B cell (primary cell): ENCODE measurements around the gene STIL. TPM values are rescaled to one million over a fixed set of nuclear protein-coding genes. Genes with fewer than 3 reads are reported as not detected.

Experiments
- ATAC-seq: fragments of 200-7000 bp; cut with Tn5 transposase; one replicate; pipeline ENCODE4 v1.10.0; 2021; ENCODE audit warnings: low read depth, mild to moderate bottlenecking, moderate number of reproducible peaks, moderate library complexity
- CTCF ChIA-PET: fragments of 350-600 bp; sonication (Branson Sonifier 250); formaldehyde crosslinking; loops from one replicate; lab custom pipeline; 2021; ENCODE audit warnings: antibody characterized with exemption, inconsistent platforms; lab: Charles Lee
- POLR2A ChIA-PET: fragments of 350-600 bp; sonication (Branson Sonifier 250); formaldehyde crosslinking; loops from one replicate; lab custom pipeline; 2021; ENCODE audit warnings: antibody characterized with exemption; lab: Charles Lee
- DNase-seq: peaks from one replicate; pipeline ENCODE4 v3.0.0; 2013
- H2AFZ ChIP-seq: 2 replicates; pipeline ENCODE4 v1.6.1; 2012; ENCODE audit warnings: mild to moderate bottlenecking, low read depth, low read length; ENCODE audit not compliant: insufficient read depth, poor library complexity, severe bottlenecking
- H3K27ac ChIP-seq, 2 donors: 1 replicate in 1 of 2; 2 replicates in 1 of 2; pipeline ENCODE4 v1.5.1; 2012 to 2013; ENCODE audit warnings: low read length in 2 of 2, mild to moderate bottlenecking in 2 of 2, moderate library complexity in 1 of 2
- H3K27me3 ChIP-seq, 4 experiments: fragments of 200-600 bp in 1 of 4; sonication (generic) in 1 of 4; replicated peaks in 1 of 4; 1 replicate in 2 of 4; 2 replicates in 2 of 4; pipeline versions ENCODE4 v1.6.1 to v1.7.0; 2013 to 2016; ENCODE audit warnings: low read length in 3 of 4, mild to moderate bottlenecking in 2 of 4, mixed read lengths in 1 of 4, moderate library complexity in 1 of 4; ENCODE audit not compliant: insufficient read depth in 4 of 4, control insufficient read depth in 3 of 4; ENCODE audit errors: control extremely low read depth in 1 of 4
- H3K36me3 ChIP-seq, 2 experiments: replicated peaks in 1 of 2; 1 replicate in 1 of 2; 2 replicates in 1 of 2; pipeline versions ENCODE4 v1.6.1 to v1.7.1; 2013; ENCODE audit warnings: low read length in 1 of 2; ENCODE audit not compliant: insufficient read depth in 2 of 2, control insufficient read depth in 1 of 2; ENCODE audit errors: control extremely low read depth in 1 of 2, extremely low read depth in 1 of 2
- H3K4me1 ChIP-seq, 2 donors: fragments of 200-600 bp in 1 of 2; sonication (generic) in 1 of 2; 1 replicate in 1 of 2; 2 replicates in 1 of 2; pipeline versions ENCODE4 v1.5.1 to v1.6.1; 2013 to 2017; ENCODE audit warnings: low read length in 2 of 2; ENCODE audit not compliant: control insufficient read depth in 2 of 2, insufficient read depth in 2 of 2
- H3K4me2 ChIP-seq: replicated peaks from 2 replicates; pipeline ENCODE3; 2012; ENCODE audit warnings: mild to moderate bottlenecking, low read depth, low read length; ENCODE audit not compliant: poor library complexity, severe bottlenecking
- H3K4me3 ChIP-seq, 5 experiments: fragments of 200-600 bp in 1 of 5; sonication (generic) in 1 of 5; 1 replicate in 3 of 5; 2 replicates in 2 of 5; pipeline versions ENCODE4 v1.5.1 to v1.7.0; 2011 to 2016; ENCODE audit warnings: low read length in 4 of 5, mild to moderate bottlenecking in 4 of 5, low read depth in 2 of 5, control low read depth in 1 of 5, moderate library complexity in 1 of 5; ENCODE audit not compliant: insufficient read depth in 1 of 5; ENCODE audit errors: control extremely low read depth in 1 of 5, extremely low read depth in 1 of 5
- H3K79me2 ChIP-seq: fragments of 200-600 bp; sonication (generic); one replicate; pipeline ENCODE4 v1.6.0; 2016; ENCODE audit warnings: low read length; ENCODE audit not compliant: control insufficient read depth, insufficient read depth
- H3K9ac ChIP-seq: fragments of 200-600 bp; sonication (generic); 2 replicates; pipeline ENCODE4 v1.6.1; 2017; ENCODE audit warnings: mild to moderate bottlenecking, low read length, moderate library complexity
- H3K9me3 ChIP-seq, 3 donors: one replicate each; pipeline versions ENCODE4 v1.6.1 to v1.7.1; 2013; ENCODE audit warnings: low read length in 2 of 3; ENCODE audit not compliant: control insufficient read depth in 2 of 3, insufficient read depth in 1 of 3; ENCODE audit errors: control extremely low read depth in 1 of 3
- H4K20me1 ChIP-seq: 2 replicates; pipeline ENCODE4 v1.6.0; 2012; ENCODE audit warnings: mild to moderate bottlenecking, low read length; ENCODE audit not compliant: insufficient read depth, control insufficient read depth, poor library complexity, severe bottlenecking
- H3K27ac Mint-ChIP-seq: one replicate; pipeline ENCODE4 v1.8.0; 2021; ENCODE audit warnings: mixed read lengths
- H3K27me3 Mint-ChIP-seq: one replicate; pipeline ENCODE4 v1.8.0; 2021; ENCODE audit warnings: mixed read lengths
- H3K4me1 Mint-ChIP-seq: one replicate; pipeline ENCODE4 v1.8.0; 2021; ENCODE audit warnings: mixed read lengths
- H3K4me3 Mint-ChIP-seq: one replicate; pipeline ENCODE4 v1.8.0; 2021; ENCODE audit warnings: mixed read lengths
- H3K9me3 Mint-ChIP-seq: one replicate; pipeline ENCODE4 v1.8.0; 2022; ENCODE audit warnings: mixed read lengths; ENCODE audit not compliant: insufficient read depth
- CTCF ChIP-seq: fragments of 200-600 bp; IDR thresholded peaks from one replicate; pipeline ENCODE4 v1.8.0; 2022; ENCODE audit warnings: antibody characterized with exemption, mild to moderate bottlenecking
- EZH2 ChIP-seq: IDR thresholded peaks from 2 replicates; pipeline ENCODE4 v1.6.1; 2012; ENCODE audit warnings: borderline replicate concordance, low read depth, mild to moderate bottlenecking, moderate library complexity, low read length; ENCODE audit not compliant: insufficient read depth, poor library complexity, severe bottlenecking
- WGBS: methylation state at CpG from one replicate; pipeline ENCODE4 v1.1.5; 2013; ENCODE audit warnings: missing lambda C conversion rate; ENCODE audit not compliant: insufficient coverage; 5-methylcytosine and 5-hydroxymethylcytosine counted together
- intact Hi-C: fragments of 100-400 bp; cut with micrococcal nuclease; formaldehyde crosslinking; loops from one replicate; pipeline ENCODE4 v1.10.0; 2022
- polyA plus RNA-seq: library from polyadenylated mRNA; depleted of rRNA; stranded (reverse); fragments of >200 nt; gene quantifications from 2 replicates; pipeline ENCODE4 v1.2.3, GENCODE V29; 2012
- total RNA-seq, 2 donors: library from RNA; stranded (reverse); fragments of 120-200 nt in 1 of 2; gene quantifications; 1 replicate in 1 of 2; 2 replicates in 1 of 2; pipeline versions ENCODE4 v1.2.3 to v1.2.4, GENCODE V29; 2013 to 2022

STIL gene
- total and polyA plus RNA-seq, 2 donors (not counting 1 experiment from before 2014, with no cell fraction given) = 0.79 to 1.8 TPM

DNA sequence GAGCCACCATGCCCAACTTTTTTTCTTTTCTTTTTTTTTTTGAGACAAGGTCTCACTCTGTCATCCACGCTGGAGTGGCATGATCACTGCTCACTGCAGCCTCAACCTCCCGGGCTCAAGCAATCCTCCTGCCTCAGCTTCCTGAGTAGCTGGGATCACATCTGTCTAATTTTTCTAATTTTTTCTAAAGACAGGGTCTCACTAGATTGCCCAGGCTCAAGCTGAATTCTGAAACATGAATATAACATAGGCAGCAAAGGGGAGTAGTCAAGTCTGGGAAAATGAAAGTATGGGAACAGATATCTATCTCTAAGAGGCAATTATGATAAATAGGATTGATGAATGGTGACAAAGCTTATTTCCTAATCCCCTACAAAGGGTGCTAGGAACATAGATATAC is 12.3 kb upstream of the STIL start:
- no peaks in the 10 kb centered on the region for H3K36me3 ChIP-seq
- H4K20me1 ChIP-seq = no peaks in the 10 kb centered on the region
- DNase-seq (no peak), ATAC-seq (no peak)
- H3K9ac ChIP-seq = no peak overlapping the region
- Mint-ChIP-seq H3K27me3 (no peaks in the 10 kb centered on the region), H3K27ac (no peak overlapping the region), H3K4me1 (no peaks in the 10 kb centered on the region), H3K4me3 (no peak overlapping the region), H3K9me3 (no peaks in the 10 kb centered on the region)
- H3K4me1 ChIP-seq = no peaks in the 10 kb centered on the region
- H2AFZ ChIP-seq = no peak overlapping the region
- no peaks in the 10 kb centered on the region for H3K9me3 ChIP-seq
- no peaks in the 10 kb centered on the region for H3K79me2 ChIP-seq
- TF ChIP-seq CTCF (no peak), EZH2 (no peak)
- no peak overlapping the region for H3K27ac ChIP-seq
- no peaks in the 10 kb centered on the region for H3K27me3 ChIP-seq
- no peak overlapping the region for H3K4me3 ChIP-seq
- intact Hi-C loops = no loop called here
- CTCF ChIA-PET = interaction anchor here (0.7 kb wide), 1 partner anchor 121 kb away, joined by 4 read pairs; no protein-coding TSS in a partner anchor
- H3K4me2 ChIP-seq = no peak overlapping the region
- 60% methylated on average over 2 of the region's 2 CpGs for WGBS
- POLR2A ChIA-PET = no interaction called here

- H3K4me2 ChIP-seq = no peak overlapping the region
- H3K9me3 ChIP-seq = no peaks in the 10 kb centered on the region
- Mint-ChIP-seq H3K9me3 (no peaks in the 10 kb centered on the region), H3K4me1 (no peaks in the 10 kb centered on the region), H3K27me3 (no peaks in the 10 kb centered on the region), H3K27ac (no peak overlapping the region), H3K4me3 (no peak overlapping the region)
- ChIA-PET POLR2A (no interaction called here), CTCF (interaction anchor here (0.7 kb wide), 1 partner anchor 120 kb away, joined by 4 read pairs; no protein-coding TSS in a partner anchor)
- TF ChIP-seq EZH2 = no peak
- TF ChIP-seq CTCF = no peak
- intact Hi-C loops = no loop called here
- H3K4me3 ChIP-seq = no peak overlapping the region
- ATAC-seq (no peak), DNase-seq (no peak)
- no peaks in the 10 kb centered on the region for H4K20me1 ChIP-seq
- no CpG with 5 or more reads among the region's 2 CpGs for WGBS
- H3K79me2 ChIP-seq = no peaks in the 10 kb centered on the region
- H3K27me3 ChIP-seq = no peaks in the 10 kb centered on the region
- no peak overlapping the region for H3K9ac ChIP-seq
- H3K4me1 ChIP-seq = no peaks in the 10 kb centered on the region
- no peak overlapping the region for H2AFZ ChIP-seq
- no peak overlapping the region for H3K27ac ChIP-seq
- no peaks in the 10 kb centered on the region for H3K36me3 ChIP-seq
These were observed 11.6 kb upstream of the STIL start for GRCh38 chr1:47325528-47325927.
